Measurements from ENCODE around the gene IFNB1.

DNA sequence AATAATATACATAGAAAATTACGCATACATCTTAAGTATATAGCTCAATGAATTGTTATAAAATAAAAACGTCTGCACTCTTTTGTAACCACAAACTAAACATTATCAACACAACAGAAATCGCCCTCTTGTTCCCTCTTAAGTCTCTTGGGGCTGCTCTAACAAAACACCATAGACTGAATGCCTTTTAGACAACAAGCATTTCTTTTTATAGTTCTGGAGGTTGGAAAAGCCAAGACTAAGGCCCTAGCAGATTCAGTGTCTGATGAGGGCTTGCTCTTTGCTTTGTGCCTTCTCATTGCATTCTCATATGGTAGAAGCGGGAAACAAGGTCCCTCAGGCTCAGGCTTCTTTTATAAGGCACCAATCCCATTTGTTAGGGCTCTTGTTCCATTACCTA lies 4.9 kb upstream of the IFNB1 start:
- TF ChIP-seq, protein P1, sequence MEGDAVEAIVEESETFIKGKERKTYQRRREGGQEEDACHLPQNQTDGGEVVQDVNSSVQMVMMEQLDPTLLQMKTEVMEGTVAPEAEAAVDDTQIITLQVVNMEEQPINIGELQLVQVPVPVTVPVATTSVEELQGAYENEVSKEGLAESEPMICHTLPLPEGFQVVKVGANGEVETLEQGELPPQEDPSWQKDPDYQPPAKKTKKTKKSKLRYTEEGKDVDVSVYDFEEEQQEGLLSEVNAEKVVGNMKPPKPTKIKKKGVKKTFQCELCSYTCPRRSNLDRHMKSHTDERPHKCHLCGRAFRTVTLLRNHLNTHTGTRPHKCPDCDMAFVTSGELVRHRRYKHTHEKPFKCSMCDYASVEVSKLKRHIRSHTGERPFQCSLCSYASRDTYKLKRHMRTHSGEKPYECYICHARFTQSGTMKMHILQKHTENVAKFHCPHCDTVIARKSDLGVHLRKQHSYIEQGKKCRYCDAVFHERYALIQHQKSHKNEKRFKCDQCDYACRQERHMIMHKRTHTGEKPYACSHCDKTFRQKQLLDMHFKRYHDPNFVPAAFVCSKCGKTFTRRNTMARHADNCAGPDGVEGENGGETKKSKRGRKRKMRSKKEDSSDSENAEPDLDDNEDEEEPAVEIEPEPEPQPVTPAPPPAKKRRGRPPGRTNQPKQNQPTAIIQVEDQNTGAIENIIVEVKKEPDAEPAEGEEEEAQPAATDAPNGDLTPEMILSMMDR (IDR thresholded peaks at IDR 0.05) = no peak
- no peak for TF ChIP-seq POLR2AphosphoS5 (IDR thresholded peaks at IDR 0.05)

All from esophagus muscularis mucosa (tissue), 3 donors.